IPS-20b (cell line): ENCODE results near the gene AKR7A2.

Source experiments
- H3K27ac ChIP-seq: one replicate; pipeline ENCODE4 v1.5.1; 2013; ENCODE audit warnings: low read length
- H3K27me3 ChIP-seq: 2 replicates; pipeline ENCODE4 v1.6.1; 2013; ENCODE audit warnings: mild to moderate bottlenecking, low read length, inconsistent platforms; ENCODE audit not compliant: insufficient read depth
- H3K36me3 ChIP-seq: 2 replicates; pipeline ENCODE4 v1.6.1; 2013; ENCODE audit warnings: low read depth, mild to moderate bottlenecking, inconsistent platforms, low read length, moderate library complexity; ENCODE audit not compliant: insufficient read depth
- H3K4me1 ChIP-seq: 2 replicates; pipeline ENCODE4 v1.6.1; 2013; ENCODE audit warnings: mild to moderate bottlenecking, control low read depth, inconsistent platforms, low read length, moderate library complexity; ENCODE audit not compliant: insufficient read depth
- H3K4me3 ChIP-seq: 2 replicates; pipeline ENCODE4 v1.5.1; 2013; ENCODE audit warnings: mild to moderate bottlenecking, low read length, inconsistent platforms
- H3K9ac ChIP-seq: 2 replicates; pipeline ENCODE4 v1.6.1; 2013; ENCODE audit warnings: low read depth, mild to moderate bottlenecking, inconsistent platforms, low read length, moderate library complexity
- H3K9me3 ChIP-seq: 2 replicates; pipeline ENCODE4 v1.6.1; 2013; ENCODE audit warnings: mild to moderate bottlenecking, low read depth, low read length, inconsistent platforms; ENCODE audit not compliant: insufficient read depth

AKR7A2 gene

GRCh38 chr1:19342062-19342750 lies 30.3 kb upstream of the AKR7A2 start:
- no peaks in the 10 kb centered on the region for H3K9me3 ChIP-seq
- no peak overlapping the region for H3K4me3 ChIP-seq
- no peak overlapping the region for H3K27ac ChIP-seq
- H3K36me3 ChIP-seq = peaks cover 45% of the 10 kb centered on the region
- H3K9ac ChIP-seq = no peak overlapping the region
- H3K27me3 ChIP-seq = no peaks in the 10 kb centered on the region
- peaks cover 3% of the 10 kb centered on the region; the same call in 1 of the 2 replicates for H3K4me1 ChIP-seq

GRCh38 chr1:19341201-19342061 lies 29.5 kb upstream of the AKR7A2 start:
- Histone ChIP-seq H3K9me3 (no peaks in the 10 kb centered on the region), H3K4me3 (no peak overlapping the region), H3K9ac (no peak overlapping the region), H3K4me1 (peaks cover 3% of the 10 kb centered on the region; the same call in 1 of the 2 replicates), H3K27me3 (no peaks in the 10 kb centered on the region), H3K27ac (no peak overlapping the region), H3K36me3 (peaks cover 45% of the 10 kb centered on the region)

- Histone ChIP-seq H3K9me3 (no peaks in the 10 kb centered on the region), H3K36me3 (peaks cover 42% of the 10 kb centered on the region), H3K4me3 (no peak overlapping the region), H3K27ac (no peak overlapping the region), H3K4me1 (peaks cover 3% of the 10 kb centered on the region; the same call in 1 of the 2 replicates), H3K27me3 (no peaks in the 10 kb centered on the region), H3K9ac (no peak overlapping the region)
Observed at GRCh38 chr1:19340387-19340937, 28.5 kb upstream of the AKR7A2 start.

- Histone ChIP-seq H3K36me3 (peaks cover 31% of the 10 kb centered on the region), H3K9ac (no peak overlapping the region), H3K27me3 (no peaks in the 10 kb centered on the region), H3K4me3 (no peak overlapping the region), H3K27ac (no peak overlapping the region), H3K4me1 (peaks cover 3% of the 10 kb centered on the region; the same call in 1 of the 2 replicates), H3K9me3 (no peaks in the 10 kb centered on the region)
Observed at GRCh38 chr1:19339214-19339861, 27.4 kb upstream of the AKR7A2 start.

- H3K27ac ChIP-seq = no peak overlapping the region
- peak overlapping the region; percentile 40; the same call in 1 of the 2 replicates for H3K4me3 ChIP-seq
- H3K9me3 ChIP-seq = no peaks in the 10 kb centered on the region
- no peaks in the 10 kb centered on the region for H3K27me3 ChIP-seq
- H3K36me3 ChIP-seq = peaks cover 21% of the 10 kb centered on the region
- H3K9ac ChIP-seq = peak overlapping the region; percentile 49; the same call in 1 of the 2 replicates
- peaks cover 3% of the 10 kb centered on the region; the same call in 1 of the 2 replicates for H3K4me1 ChIP-seq
Observed at GRCh38 chr1:19338323-19338762, 26.4 kb upstream of the AKR7A2 start.

GRCh38 chr1:19337289-19337688 lies 25.3 kb upstream of the AKR7A2 start:
- no peak overlapping the region for H3K27ac ChIP-seq
- no peaks in the 10 kb centered on the region for H3K27me3 ChIP-seq
- no peaks in the 10 kb centered on the region for H3K9me3 ChIP-seq
- H3K9ac ChIP-seq = peak overlapping the region; percentile 49; the same call in 1 of the 2 replicates
- peaks cover 3% of the 10 kb centered on the region; the same call in 1 of the 2 replicates for H3K4me1 ChIP-seq
- H3K4me3 ChIP-seq = no peak overlapping the region
- H3K36me3 ChIP-seq = peaks cover 11% of the 10 kb centered on the region

GRCh38 chr1:19336543-19336942 lies 24.6 kb upstream of the AKR7A2 start:
- Histone ChIP-seq H3K27ac (no peak overlapping the region), H3K27me3 (no peaks in the 10 kb centered on the region), H3K9me3 (no peaks in the 10 kb centered on the region), H3K4me1 (peaks cover 3% of the 10 kb centered on the region; the same call in 1 of the 2 replicates), H3K4me3 (no peak overlapping the region), H3K9ac (no peak overlapping the region), H3K36me3 (0 out of 2 replicates have a peak, but pooled peaks cover 11% of the 10 kb centered on the region)

- H3K27me3 ChIP-seq = no peaks in the 10 kb centered on the region
- H3K27ac ChIP-seq = no peak overlapping the region
- H3K36me3 ChIP-seq = no peaks in the 10 kb centered on the region
- no peak overlapping the region for H3K4me3 ChIP-seq
- no peaks in the 10 kb centered on the region for H3K9me3 ChIP-seq
- H3K4me1 ChIP-seq = peaks cover 3% of the 10 kb centered on the region; the same call in 1 of the 2 replicates
- no peak overlapping the region for H3K9ac ChIP-seq
Observed at GRCh38 chr1:19333587-19334354, 21.8 kb upstream of the AKR7A2 start.

- Histone ChIP-seq H3K9me3 (no peaks in the 10 kb centered on the region), H3K9ac (no peak overlapping the region), H3K27me3 (no peaks in the 10 kb centered on the region), H3K4me1 (peaks cover under 1% of the 10 kb centered on the region; the same call in 1 of the 2 replicates), H3K36me3 (peaks cover 2% of the 10 kb centered on the region; the same call in 1 of the 2 replicates), H3K4me3 (no peak overlapping the region), H3K27ac (no peak overlapping the region)
Observed at GRCh38 chr1:19332832-19333231, 20.9 kb upstream of the AKR7A2 start.

GRCh38 chr1:19331262-19331878 lies 19.4 kb upstream of the AKR7A2 start:
- Histone ChIP-seq H3K9me3 (no peaks in the 10 kb centered on the region), H3K27me3 (no peaks in the 10 kb centered on the region), H3K36me3 (peaks cover 12% of the 10 kb centered on the region), H3K9ac (no peak overlapping the region), H3K27ac (no peak overlapping the region), H3K4me1 (no peaks in the 10 kb centered on the region), H3K4me3 (no peak overlapping the region)
